ENCODE results near the gene PHF13. TPM values are rescaled to one million over a fixed set of nuclear protein-coding genes. Genes with fewer than 3 reads are reported as not detected.
A peak's percentile ranks its signal among the peaks of the same experiment; 100 is the strongest.

The PHF13 gene
- total and polyA plus RNA-seq, 2 of the 4 experiments (the other 2 are of a cell fraction), result 7.3 to 9.8 TPM

GRCh38 chr1:6596886-6597776, 16.4 kb upstream of the PHF13 start:
- no peak overlapping the region for H4K91ac ChIP-seq (ENCODE audit: insufficient read depth, low read depth, low read length)
- no peak overlapping the region for H3K23ac ChIP-seq (ENCODE audit: low read depth, low read length)
- dilution Hi-C loops (cut with HindIII; ENCODE audit: low sequenced_read_pairs, unreplicated experiment) (no loop called here), in situ Hi-C loops (cut with MboI; ENCODE audit: low sequenced_read_pairs) (no loop called here), intact Hi-C loops (cut with micrococcal nuclease) (no loop called here)
- H3K79me1 ChIP-seq (ENCODE audit: low read depth in 1 of 2, low read length in 2 of 2), result peaks cover 13 to 83% of the 10 kb centered on the region in 2 experiments
- H2BK120ac ChIP-seq (ENCODE audit: low read depth, low read length), result no peak overlapping the region
- H3K4ac ChIP-seq (ENCODE audit: low read depth, low read length), result no peak overlapping the region
- BruUV-seq (replicated peaks), result no TSS peak
- H4K5ac ChIP-seq (ENCODE audit: low read depth, low read length), result no peak overlapping the region
- no peak overlapping the region for H4K8ac ChIP-seq (ENCODE audit: low read depth in 2 of 2, low read length in 2 of 2)
- no peak overlapping the region for H2BK20ac ChIP-seq (ENCODE audit: low read depth, low read length)
- ATAC-seq (ENCODE audit: low read depth), result no peak
- H3K4me1 ChIP-seq (ENCODE audit: control insufficient read depth, insufficient read depth, low read length), result peaks cover 4% of the 10 kb centered on the region
- no peak for DNase-seq
- ChIA-PET POLR2A (ENCODE audit: unreplicated experiment) (no interaction called here), CTCF (no interaction called here)
- H3K4me2 ChIP-seq (ENCODE audit: low read depth, low read length), result no peak overlapping the region
- no peak overlapping the region for H2BK15ac ChIP-seq (ENCODE audit: low read depth, low read length)
- no peaks in the 10 kb centered on the region for H3K9me3 ChIP-seq (ENCODE audit: control insufficient read depth, insufficient read depth, low read length)
- H3K27ac ChIP-seq (ENCODE audit: insufficient read depth, low read length), result no peak overlapping the region
- peaks cover 10% of the 10 kb centered on the region for H3K9me1 ChIP-seq (ENCODE audit: insufficient read depth, low read length)
- H3K36me3 ChIP-seq (ENCODE audit: control insufficient read depth, insufficient read depth, low read length), result peaks cover 63% of the 10 kb centered on the region
- peaks cover 90% of the 10 kb centered on the region for H4K20me1 ChIP-seq (ENCODE audit: insufficient read depth, low read length)
- peak overlapping the region; percentile 30 for H2AK9ac ChIP-seq (replicated peaks; ENCODE audit: low read depth, low read length, poor library complexity)
- no peak overlapping the region for H3K18ac ChIP-seq (ENCODE audit: low read depth, low read length)
- no peak overlapping the region for H3K9ac ChIP-seq (ENCODE audit: low read depth, low read length)
- no peak overlapping the region for H3K14ac ChIP-seq (replicated peaks; ENCODE audit: low read depth, low read length)
- peak overlapping the region; percentile 43 for H2AFZ ChIP-seq (replicated peaks; ENCODE audit: low read length, poor library complexity)
- H3K56ac ChIP-seq (ENCODE audit: extremely low read depth, insufficient read depth, low read length), result no peak overlapping the region
- 60% methylated on average over 2 of the region's 15 CpGs; no CpG with 5 or more reads in 1 of the 2 experiments for WGBS, 2 experiments (ENCODE audit: extremely low coverage in 2 of 2, insufficient read length in 1 of 2)
- no peaks in the 10 kb centered on the region for H3K27me3 ChIP-seq (ENCODE audit: control insufficient read depth, insufficient read depth, low read length)
- no peak overlapping the region for H2AK5ac ChIP-seq (ENCODE audit: low read depth, low read length)
- H2BK5ac ChIP-seq (ENCODE audit: low read depth, low read length, poor library complexity, severe bottlenecking), result no peak overlapping the region
- H3K4me3 ChIP-seq (ENCODE audit: insufficient read depth, low read depth, low read length), result no peak overlapping the region
- TF ChIP-seq MXI1 (IDR thresholded peaks at IDR 0.05; ENCODE audit: borderline replicate concordance, low read depth, low read length) (no peak), USF2 (IDR thresholded peaks at IDR 0.05; ENCODE audit: low read depth, low read length) (no peak), RCOR1 (IDR thresholded peaks at IDR 0.05; ENCODE audit: insufficient replicate concordance, low read length) (no peak), CEBPB (IDR thresholded peaks at IDR 0.05; ENCODE audit: low read depth, low read length) (no peak), POLR2A (IDR thresholded peaks at IDR 0.05; ENCODE audit: low read depth, low read length) (no peak), RAD21 (IDR thresholded peaks at IDR 0.05; ENCODE audit: low read length) (no peak), CHD1 (IDR thresholded peaks at IDR 0.05; ENCODE audit: low read depth, low read length) (no peak), NFE2L2 (IDR thresholded peaks at IDR 0.05; ENCODE audit: low read depth, low read length) (no peak), SMC3 (IDR thresholded peaks at IDR 0.05; ENCODE audit: low read depth, low read length) (no peak), MAZ (IDR thresholded peaks at IDR 0.05; ENCODE audit: borderline replicate concordance, low read depth, low read length) (no peak), MAFK (IDR thresholded peaks at IDR 0.05; ENCODE audit: low read depth, low read length) (no peak), RFX5 (IDR thresholded peaks at IDR 0.05; ENCODE audit: low read depth, low read length) (no peak), FOS (IDR thresholded peaks at IDR 0.05; ENCODE audit: low read depth, low read length) (no peak)
- TF ChIP-seq, protein P1, sequence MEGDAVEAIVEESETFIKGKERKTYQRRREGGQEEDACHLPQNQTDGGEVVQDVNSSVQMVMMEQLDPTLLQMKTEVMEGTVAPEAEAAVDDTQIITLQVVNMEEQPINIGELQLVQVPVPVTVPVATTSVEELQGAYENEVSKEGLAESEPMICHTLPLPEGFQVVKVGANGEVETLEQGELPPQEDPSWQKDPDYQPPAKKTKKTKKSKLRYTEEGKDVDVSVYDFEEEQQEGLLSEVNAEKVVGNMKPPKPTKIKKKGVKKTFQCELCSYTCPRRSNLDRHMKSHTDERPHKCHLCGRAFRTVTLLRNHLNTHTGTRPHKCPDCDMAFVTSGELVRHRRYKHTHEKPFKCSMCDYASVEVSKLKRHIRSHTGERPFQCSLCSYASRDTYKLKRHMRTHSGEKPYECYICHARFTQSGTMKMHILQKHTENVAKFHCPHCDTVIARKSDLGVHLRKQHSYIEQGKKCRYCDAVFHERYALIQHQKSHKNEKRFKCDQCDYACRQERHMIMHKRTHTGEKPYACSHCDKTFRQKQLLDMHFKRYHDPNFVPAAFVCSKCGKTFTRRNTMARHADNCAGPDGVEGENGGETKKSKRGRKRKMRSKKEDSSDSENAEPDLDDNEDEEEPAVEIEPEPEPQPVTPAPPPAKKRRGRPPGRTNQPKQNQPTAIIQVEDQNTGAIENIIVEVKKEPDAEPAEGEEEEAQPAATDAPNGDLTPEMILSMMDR (conservative IDR thresholded peaks at IDR 0.05; ENCODE audit: low read depth, low read length), result no peak
- TF ChIP-seq, protein P2, sequence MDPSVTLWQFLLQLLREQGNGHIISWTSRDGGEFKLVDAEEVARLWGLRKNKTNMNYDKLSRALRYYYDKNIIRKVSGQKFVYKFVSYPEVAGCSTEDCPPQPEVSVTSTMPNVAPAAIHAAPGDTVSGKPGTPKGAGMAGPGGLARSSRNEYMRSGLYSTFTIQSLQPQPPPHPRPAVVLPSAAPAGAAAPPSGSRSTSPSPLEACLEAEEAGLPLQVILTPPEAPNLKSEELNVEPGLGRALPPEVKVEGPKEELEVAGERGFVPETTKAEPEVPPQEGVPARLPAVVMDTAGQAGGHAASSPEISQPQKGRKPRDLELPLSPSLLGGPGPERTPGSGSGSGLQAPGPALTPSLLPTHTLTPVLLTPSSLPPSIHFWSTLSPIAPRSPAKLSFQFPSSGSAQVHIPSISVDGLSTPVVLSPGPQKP (IDR thresholded peaks at IDR 0.05; ENCODE audit: borderline replicate concordance, low read depth, low read length), result no peak
